K562 (cell line): Measurements from ENCODE around the gene ZMIZ1. TPM values are rescaled to one million over a fixed set of nuclear protein-coding genes. Genes with fewer than 3 reads are reported as not detected.

Experiments
- CHD1 ChIP-seq: fragments of 200-600 bp; sonication (generic); IDR thresholded peaks from one replicate; pipeline ENCODE4 v1.6.1; 2012; ENCODE audit warnings: mild to moderate bottlenecking, moderate library complexity, low read length, inconsistent platforms
- CTCFL ChIP-seq: IDR thresholded peaks from 2 replicates; pipeline ENCODE4 v1.6.1; 2011; ENCODE audit warnings: borderline replicate concordance, low read depth, mild to moderate bottlenecking, moderate library complexity, low read length; ENCODE audit not compliant: insufficient read depth, poor library complexity, severe bottlenecking
- HNRNPK ChIP-seq: fragments of 200-400 bp; formaldehyde crosslinking; IDR thresholded peaks from one replicate; pipeline ENCODE4 v1.6.1; 2018; ENCODE audit warnings: mild to moderate bottlenecking, low read depth, low read length; ENCODE audit not compliant: poor library complexity, severe bottlenecking
- MXI1 ChIP-seq: IDR thresholded peaks from 2 replicates; pipeline ENCODE4 v1.6.1; 2011; ENCODE audit warnings: low read depth, mild to moderate bottlenecking, improper control_type of control experiment, low read length
- PRDM10 ChIP-seq: fragments of 450-650 bp; IDR thresholded peaks from 2 replicates; pipeline ENCODE4 v1.6.1; 2018; ENCODE audit not compliant: partially characterized antibody
- PRMT5 ChIP-seq: sonication (generic); formaldehyde crosslinking; IDR thresholded peaks from 2 replicates; pipeline ENCODE4 v1.5.0; 2020; ENCODE audit warnings: missing genetic modification reagents
- RFX1 ChIP-seq: fragments of 450-650 bp; IDR thresholded peaks from 2 replicates; pipeline ENCODE4 v1.6.1; 2016; ENCODE audit warnings: mild to moderate bottlenecking, moderate library complexity
- SMARCA5 ChIP-seq: fragments of 450-650 bp; IDR thresholded peaks from 2 replicates; pipeline ENCODE4 v1.6.1; 2016
- ZBTB49 ChIP-seq: sonication (generic); formaldehyde crosslinking; IDR thresholded peaks from 2 replicates; pipeline ENCODE4 v1.8.0; 2022; ENCODE audit warnings: missing genetic modification reagents, mild to moderate bottlenecking, borderline replicate concordance
- ZNF212 ChIP-seq: fragments of 450-650 bp; formaldehyde crosslinking; IDR thresholded peaks from 2 replicates; pipeline ENCODE4 v1.4.0; 2020; ENCODE audit warnings: mild to moderate bottlenecking
- ZNF217 ChIP-seq: sonication (generic); formaldehyde crosslinking; IDR thresholded peaks from 2 replicates; pipeline ENCODE4 v1.8.0; 2022; ENCODE audit warnings: mild to moderate bottlenecking, missing genetic modification reagents
- ZNF551 ChIP-seq: fragments of 250-450 bp; sonication (Bioruptor Pico); IDR thresholded peaks from 2 replicates; pipeline ENCODE4 v1.5.0; 2021; ENCODE audit warnings: mild to moderate bottlenecking, moderate library complexity
- ZNF609 ChIP-seq: sonication (generic); formaldehyde crosslinking; IDR thresholded peaks from 2 replicates; pipeline ENCODE4 v1.8.1; 2023; ENCODE audit warnings: missing genetic modification reagents, mild to moderate bottlenecking, borderline replicate concordance
- polyA plus RNA-seq, 8 experiments: library from polyadenylated mRNA; depleted of rRNA in 4 of 8; stranded (reverse) in 5 of 8; unstranded in 3 of 8; fragments of >200 nt; fragmentation: Nextera tagmentation in 2 of 8; fragmentation: Illumina TruSeq in 1 of 8; extraction: Ambion mirVana in 2 of 8; extraction: Trizol in 1 of 8; gene quantifications; 2 replicates each; pipeline versions ENCODE4 v1.2.1 to v1.2.3, GENCODE V29; 2011 to 2014; ENCODE audit warnings: inconsistent platforms in 1 of 8, missing spikeins in 1 of 8
- total RNA-seq, 7 experiments: library from RNA; depleted of rRNA in 6 of 7; stranded (reverse); fragments of >200 nt in 6 of 7; fragmentation: Illumina TruSeq in 2 of 7; extraction: Trizol in 2 of 7; gene quantifications; 2 replicates each; pipeline versions ENCODE4 v1.2.1 to v1.2.3, GENCODE V29; 2011 to 2021; ENCODE audit warnings: low replicate concordance in 1 of 7

Gene ZMIZ1
- total and polyA plus RNA-seq, 9 of the 15 experiments (the other 6 are each of a cell fraction or from before 2014, with no cell fraction given) = 1.0 to 37.3 (median 4.3) TPM

- TF ChIP-seq SMARCA5 (no peak), ZNF609 (CRISPR knock-in tag) (no peak), ZNF217 (no peak), HNRNPK (peak; percentile 20), RFX1 (no peak), ZBTB49 (CRISPR knock-in tag) (no peak), CHD1 (no peak), MXI1 (no peak), ZNF551 (CRISPR knock-in tag) (no peak), PRMT5 (CRISPR knock-in tag) (no peak), CTCFL (peak; percentile 19), ZNF212 (CRISPR knock-in tag) (no peak), PRDM10 (peak; percentile 67)
Observed at GRCh38 chr10:79068562-79069324, at the start of gene ZMIZ1 (continued).
